ENCODE measurements around the gene TAS2R43. TPM values are rescaled to one million over a fixed set of nuclear protein-coding genes. Genes with fewer than 3 reads are reported as not detected.

The TAS2R43 gene, protein sequence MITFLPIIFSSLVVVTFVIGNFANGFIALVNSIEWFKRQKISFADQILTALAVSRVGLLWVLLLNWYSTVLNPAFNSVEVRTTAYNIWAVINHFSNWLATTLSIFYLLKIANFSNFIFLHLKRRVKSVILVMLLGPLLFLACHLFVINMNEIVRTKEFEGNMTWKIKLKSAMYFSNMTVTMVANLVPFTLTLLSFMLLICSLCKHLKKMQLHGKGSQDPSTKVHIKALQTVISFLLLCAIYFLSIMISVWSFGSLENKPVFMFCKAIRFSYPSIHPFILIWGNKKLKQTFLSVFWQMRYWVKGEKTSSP
- 0.15 TPM in 1 of 2 replicates, not detected in the other for total RNA-seq

DNA sequence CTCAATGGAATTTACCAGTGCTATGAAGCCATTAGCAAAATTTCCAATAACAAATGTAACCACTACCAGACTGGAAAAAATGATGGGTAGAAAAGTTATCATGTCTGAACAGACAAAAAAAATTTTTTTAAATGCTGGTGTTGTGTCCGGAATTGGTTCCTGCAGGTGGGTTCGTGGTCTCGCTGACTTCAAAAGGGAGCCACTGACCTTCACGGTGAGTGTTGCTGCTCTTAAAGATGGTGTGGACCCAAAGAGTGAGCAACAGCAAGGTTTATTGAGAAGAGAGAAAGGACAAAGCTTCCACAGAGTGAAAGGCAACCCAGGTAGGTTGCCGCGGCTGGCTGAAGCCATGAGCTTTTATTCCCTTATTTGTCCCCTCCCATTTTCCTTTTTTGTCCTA, at the start of gene TAS2R43:
TAS2R43 (minus strand) TSS at position 186 of the 400 bp plus-strand sequence; CDS start at position 102, 84 bp downstream.

DNA sequence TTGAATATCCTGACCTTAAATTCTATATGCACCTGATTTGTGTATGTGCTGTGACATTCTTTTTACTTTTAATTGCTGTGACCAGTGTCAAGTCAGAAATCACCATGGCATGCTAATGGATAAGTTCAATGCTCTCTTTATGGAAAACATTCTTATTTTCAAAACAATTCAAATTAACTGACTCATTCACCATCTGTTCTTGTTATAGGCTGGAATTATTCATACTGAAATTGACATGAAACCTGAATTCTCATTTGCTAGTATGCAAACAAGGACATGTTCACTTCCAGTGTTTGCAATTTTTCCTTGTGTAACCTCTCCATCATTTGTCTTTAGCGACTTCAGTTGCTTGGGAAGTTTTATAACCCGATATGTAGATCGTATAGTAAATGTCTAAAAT, 42.2 kb upstream of the TAS2R43 start, which contains the start of gene TAS2R30:
TAS2R30 (minus strand) TSS at position 340 of the 400 bp plus-strand sequence. CDS start 400 bp downstream, outside the sequence.

DNA sequence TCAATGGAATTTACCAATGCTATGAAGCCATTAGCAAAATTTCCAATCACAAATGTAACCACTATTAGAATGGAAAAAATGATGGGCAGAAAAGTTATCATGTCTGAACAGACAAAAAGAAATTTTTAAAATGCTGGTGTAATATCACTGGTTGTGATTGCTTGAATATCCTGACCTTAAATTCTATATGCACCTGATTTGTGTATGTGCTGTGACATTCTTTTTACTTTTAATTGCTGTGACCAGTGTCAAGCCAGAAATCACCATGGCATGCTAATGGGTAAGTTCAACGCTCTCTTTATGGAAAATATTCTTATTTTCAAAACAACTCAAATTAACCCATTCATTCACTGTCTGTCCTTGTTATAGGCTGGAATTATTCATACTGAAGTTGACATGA, 29.9 kb downstream of the TAS2R43 start, which contains the start of gene TAS2R46:
TAS2R46 (minus strand) TSS at position 101 of the 400 bp plus-strand sequence; CDS start at position 101, 0 bp downstream.

Other genes with a start within 250 kb of the TAS2R43 start
- 0.34 and 1.3 TPM in 2 replicates for gene PRR4, start 242.8 kb downstream of the TAS2R43 start, total RNA-seq
- gene PRH1, start 208.1 kb downstream of the TAS2R43 start, total RNA-seq, result 8.8 and 9.2 TPM in 2 replicates
- 0.15 and 0.17 TPM in 2 replicates for gene TAS2R13, start 182.8 kb downstream of the TAS2R43 start, total RNA-seq
- 0.30 TPM in 1 of 2 replicates, not detected in the other for gene PRH2, start 163.1 kb downstream of the TAS2R43 start, total RNA-seq
- gene TAS2R14, start 153.1 kb downstream of the TAS2R43 start, total RNA-seq, result 0.15 and 1.0 TPM in 2 replicates
- gene TAS2R50, start 105.4 kb downstream of the TAS2R43 start, total RNA-seq, result not detected in 2 replicates
- gene TAS2R20, start 94.0 kb downstream of the TAS2R43 start, total RNA-seq, result under 0.01 TPM in 1 of 2 replicates, not detected in the other
- gene TAS2R19, start 69.7 kb downstream of the TAS2R43 start, total RNA-seq, result 0.30 TPM in 1 of 2 replicates, not detected in the other
- 0.15 and 0.17 TPM in 2 replicates for gene TAS2R31, start 60.9 kb downstream of the TAS2R43 start, total RNA-seq
- not detected in 2 replicates for gene TAS2R46, start 30.0 kb downstream of the TAS2R43 start, total RNA-seq
- gene TAS2R30, start 42.3 kb upstream of the TAS2R43 start, total RNA-seq, result under 0.01 TPM in 1 of 2 replicates, not detected in the other
- 5.5 and 5.7 TPM in 2 replicates for gene SMIM10L1, start 78.9 kb upstream of the TAS2R43 start, total RNA-seq
- not detected in 2 replicates for gene TAS2R42, start 94.6 kb upstream of the TAS2R43 start, total RNA-seq
- gene PRB3, start 177.4 kb upstream of the TAS2R43 start, total RNA-seq, result not detected in 2 replicates
- gene PRB4, start 218.1 kb upstream of the TAS2R43 start, total RNA-seq, result not detected in 2 replicates

Data from bronchus fibroblast of lung (primary cell).